ENCODE data around the gene SIPA1L3. TPM values are rescaled to one million over a fixed set of nuclear protein-coding genes. Genes with fewer than 3 reads are reported as not detected.

SIPA1L3 gene
- total and polyA plus RNA-seq, 9 of the 15 experiments (the other 6 are each of a cell fraction or from before 2014, with no cell fraction given), result 0.01 to 6.1 (median 2.5) TPM

GRCh38 chr19:38227287-38228004 lies 320.4 kb downstream of the SIPA1L3 start (continued):
- no peak for TF ChIP-seq ZNF717 (CRISPR knock-in tag; IDR thresholded peaks at IDR 0.05)
- no peak for TF ChIP-seq BMI1 (IDR thresholded peaks at IDR 0.05; ENCODE audit: low read length)

GRCh38 chr19:38228005-38228377 lies 321.0 kb downstream of the SIPA1L3 start:
- Histone ChIP-seq H3K4me3 (no peak overlapping the region), H3K79me2 (ENCODE audit: control insufficient read depth, insufficient read depth, low read length) (no peaks in the 10 kb centered on the region), H3K9me3 (replicated peaks; ENCODE audit: control insufficient read depth, insufficient read depth, low read depth, low read length) (no peaks in the 10 kb centered on the region), H3K36me3 (ENCODE audit: control insufficient read depth, insufficient read depth, low read length) (no peaks in the 10 kb centered on the region), H3K27ac (ENCODE audit: extremely low read depth, low read depth, low read length) (no peak overlapping the region), H3K4me1 (replicated peaks in 1 of 2; ENCODE audit: control insufficient read depth in 2 of 2, insufficient read depth in 2 of 2, low read length in 2 of 2) (peaks cover 7 to 43% of the 10 kb centered on the region in 2 experiments; a peak in 4 of 5 replicates), H4K20me1 (replicated peaks; ENCODE audit: control insufficient read depth, insufficient read depth, low read length) (no peaks in the 10 kb centered on the region), H2AFZ (ENCODE audit: low read depth, low read length) (no peak overlapping the region), H3K4me2 (ENCODE audit: insufficient read depth, low read length) (no peak overlapping the region), H3K27me3 (ENCODE audit: control insufficient read depth in 2 of 2, insufficient read depth in 2 of 2, low read length in 2 of 2) (peaks cover 2 to 6% of the 10 kb centered on the region in 2 experiments; a peak in 2 of 5 replicates), H3K9ac (ENCODE audit: insufficient read depth in 1 of 2, low read depth in 2 of 2, low read length in 2 of 2) (peak overlapping the region in 1 of 2 experiments; percentile 38; a peak in 1 of 4 replicates), H3K9me1 (ENCODE audit: control insufficient read depth, insufficient read depth, low read length) (no peaks in the 10 kb centered on the region)
- ATAC-seq (no peak), FAIRE-seq (no peak), DNase-seq (ENCODE audit: extremely low read depth in 1 of 4, low spot score in 3 of 4) (no peak)
- 28% methylated on average over 3 of the region's 16 CpGs for WGBS (ENCODE audit: insufficient coverage, low coverage, missing lambda C conversion rate)
- TF ChIP-seq SMARCC2 (IDR thresholded peaks at IDR 0.05; ENCODE audit: low read depth), result no peak
- TF ChIP-seq PHF8 (IDR thresholded peaks at IDR 0.05; ENCODE audit: borderline replicate concordance, low read length), result no peak; the same call in 1 of the 2 replicates
- TF ChIP-seq HEY1 (CRISPR knock-in tag; IDR thresholded peaks at IDR 0.05; ENCODE audit: borderline replicate concordance), result no peak
- no peak for TF ChIP-seq PCBP1 (IDR thresholded peaks at IDR 0.05; ENCODE audit: low read depth, low read length, poor library complexity, severe bottlenecking)
- TF ChIP-seq ZNF449 (CRISPR knock-in tag; IDR thresholded peaks at IDR 0.05), result no peak
- TF ChIP-seq GTF2F1 (IDR thresholded peaks at IDR 0.05; ENCODE audit: low read depth, low read length), result no peak
- TF ChIP-seq POLR2AphosphoS2 (IDR thresholded peaks at IDR 0.05; ENCODE audit: low read length), result no peak
- no peak for TF ChIP-seq PBX2 (CRISPR knock-in tag; IDR thresholded peaks at IDR 0.05; ENCODE audit: low read depth)
- no peak for TF ChIP-seq PBX2 (tag; conservative IDR thresholded peaks at IDR 0.05; ENCODE audit: low read depth)
- TF ChIP-seq ZBTB17 (CRISPR knock-in tag; IDR thresholded peaks at IDR 0.05), result no peak
- TF ChIP-seq EP300 (IDR thresholded peaks at IDR 0.05; ENCODE audit: low read length), result no peak
- TF ChIP-seq RFX7 (CRISPR knock-in tag; IDR thresholded peaks at IDR 0.05), result no peak
- no peak for TF ChIP-seq NR1H2 (CRISPR knock-in tag; IDR thresholded peaks at IDR 0.05)
- ChIA-PET POLR2A (no interaction called here), CTCF (ENCODE audit: low intra/inter-chr PET ratio) (no interaction called here)
- in situ Hi-C loops (cut with MboI) (loop anchor here (5.0 to 10.0 kb wide), 2 partner anchors 303 to 326 kb away; no protein-coding TSS in a partner anchor), intact Hi-C loops (cut with micrococcal nuclease) (loop anchor here (2.0 to 5.0 kb wide), 2 partner anchors 86 to 325 kb away; no protein-coding TSS in a partner anchor)
- BruUV-seq (replicated peaks), result no TSS peak

Measured in K562 (cell line).